Spleen (tissue), 11 donors: ENCODE data around the gene GNAI2. TPM values are rescaled to one million over a fixed set of nuclear protein-coding genes. Genes with fewer than 3 reads are reported as not detected.

Experiments
- DNase-seq: peaks from one replicate; pipeline ENCODE4 v3.0.0-alpha.2; 2020
- H3K27ac ChIP-seq, 8 donors: fragments of 200-600 bp; sonication (generic) in 7 of 8; 1 replicate in 4 of 8; 2 replicates in 4 of 8; pipeline versions ENCODE4 v1.5.0 to v1.8.0; 2016 to 2021; ENCODE audit warnings: inconsistent platforms in 4 of 8, mild to moderate bottlenecking in 4 of 8, moderate library complexity in 1 of 8
- H3K27me3 ChIP-seq, 7 donors: fragments of 200-600 bp; sonication (generic) in 6 of 7; replicated peaks in 1 of 7; 1 replicate in 4 of 7; 2 replicates in 3 of 7; pipeline versions ENCODE4 v1.5.0 to v1.8.0; 2016 to 2021; ENCODE audit warnings: inconsistent platforms in 3 of 7, mild to moderate bottlenecking in 1 of 7
- H3K36me3 ChIP-seq, 6 donors: fragments of 200-600 bp; sonication (generic) in 5 of 6; 1 replicate in 4 of 6; 2 replicates in 2 of 6; pipeline versions ENCODE4 v1.5.0 to v1.8.0; 2016 to 2021; ENCODE audit warnings: inconsistent platforms in 2 of 6
- H3K4me1 ChIP-seq, 6 donors: fragments of 200-600 bp; sonication (generic) in 5 of 6; 1 replicate in 3 of 6; 2 replicates in 3 of 6; pipeline versions ENCODE4 v1.5.0 to v1.8.0; 2016 to 2021; ENCODE audit warnings: inconsistent platforms in 3 of 6
- H3K4me3 ChIP-seq, 8 donors: fragments of 200-600 bp; sonication (generic) in 7 of 8; 1 replicate in 4 of 8; 2 replicates in 4 of 8; pipeline versions ENCODE4 v1.5.0 to v1.8.0; 2016 to 2021; ENCODE audit warnings: inconsistent platforms in 4 of 8, mild to moderate bottlenecking in 4 of 8, moderate library complexity in 2 of 8
- H3K9me3 ChIP-seq, 8 donors: fragments of 200-600 bp; sonication (generic) in 7 of 8; 1 replicate in 4 of 8; 2 replicates in 4 of 8; pipeline versions ENCODE4 v1.5.0 to v1.8.0; 2016 to 2021; ENCODE audit warnings: inconsistent platforms in 4 of 8
- POLR2A ChIP-seq, 3 donors: fragments of 450-650 bp; IDR thresholded peaks; one replicate each; pipeline ENCODE4 v1.5.1; 2017; ENCODE audit warnings: antibody characterized with exemption in 3 of 3, mild to moderate bottlenecking in 1 of 3
- POLR2AphosphoS5 ChIP-seq, 3 donors: sonication (generic); formaldehyde crosslinking; IDR thresholded peaks; one replicate each; pipeline ENCODE4 v1.5.1; 2017; ENCODE audit warnings: antibody characterized with exemption in 3 of 3
- WGBS, 5 donors: extraction: QIAGEN DNeasy Blood & Tissue Kit in 3 of 5; methylation state at CpG; one replicate each; pipeline versions ENCODE4 v1.1.5 to v1.1.7; 2013 to 2018; 5-methylcytosine and 5-hydroxymethylcytosine counted together
- intact Hi-C: fragments of 100-400 bp; cut with DNase I; formaldehyde crosslinking; loops from one replicate; pipeline ENCODE4 v1.15.0; 2023; ENCODE audit warnings: low total_unique reads
- polyA plus RNA-seq, 3 donors: library from polyadenylated mRNA; stranded (reverse); fragments of 200-250 nt; gene quantifications; one replicate each; pipeline ENCODE4 v1.2.1, GENCODE V29; 2013
- total RNA-seq, 7 donors: library from RNA; depleted of rRNA in 3 of 7; stranded (reverse); fragments of >200 nt in 3 of 7; fragmentation: NEBNext Ultra II Directional in 4 of 7; extraction: Animal tissue kit (Norgen Biotek cat#: 25700) in 4 of 7; gene quantifications; one replicate each; pipeline versions ENCODE4 v1.1.0 to v1.2.1, GENCODE V29; 2016 to 2021
- TF ChIP-seq, protein P1 (sequence below), 11 experiments: fragments of 200-600 bp in 7 of 11; fragments of 450-650 bp in 4 of 11; sonication (generic) in 4 of 11; IDR thresholded peaks in 8 of 11; conservative IDR thresholded peaks in 3 of 11; 1 replicate in 7 of 11; 2 replicates in 4 of 11; pipeline versions ENCODE4 v1.4.0 to v1.8.0; 2016 to 2021; ENCODE audit warnings: antibody characterized with exemption in 11 of 11, inconsistent platforms in 4 of 11, mild to moderate bottlenecking in 1 of 11
- donor health status: healthy with polysubstance abuse.
- donor health status: DM: no; HTN: no; CAD: no; lungs with moderate emphysema.
- donor health status: DM: no; HTN: no; CAD: no.
- donor health status: Bipolar disorder and iron deficiency.
- donor health status: healthy.
- donor health status: DM: no; HTN: no; CAD: no.
- donor health status: DM: yes; HTN: yes; CAD: no.

Gene GNAI2
- total and polyA plus RNA-seq, 10 donors, result 147 to 466 (median 360) TPM

DNA sequence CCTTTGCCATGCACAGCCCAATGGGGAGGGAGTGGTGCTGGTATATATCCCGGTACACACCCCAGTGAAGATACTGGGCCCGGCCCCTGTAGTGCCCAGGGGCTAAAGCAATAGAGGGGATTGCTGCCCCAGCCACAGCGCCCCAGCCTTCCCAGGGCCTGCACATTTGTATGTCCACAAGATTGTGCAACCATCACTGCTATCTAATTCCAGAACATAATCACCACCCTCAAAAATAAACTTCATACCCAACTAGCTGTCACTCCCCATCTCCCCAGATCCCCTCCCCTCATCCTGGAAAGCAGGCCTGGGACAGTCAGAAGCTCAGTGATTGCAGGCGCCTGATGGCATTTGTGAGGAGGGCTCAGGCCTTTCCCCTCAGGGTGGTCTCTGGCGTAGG lies 13.5 kb downstream of the GNAI2 start:
- no peaks in the 10 kb centered on the region for H3K9me3 ChIP-seq
- peaks cover 0 to 91% (median 45%) of the 10 kb centered on the region in 6 donors for H3K36me3 ChIP-seq
- no peaks in the 10 kb centered on the region for H3K27me3 ChIP-seq
- intact Hi-C loops, result no loop called here
- DNase-seq, result no peak
- peaks cover 84 to 100% (median 100%) of the 10 kb centered on the region in 6 donors for H3K4me1 ChIP-seq
- no peak for TF ChIP-seq POLR2AphosphoS5 (IDR thresholded peaks at IDR 0.05)
- TF ChIP-seq, protein P1, sequence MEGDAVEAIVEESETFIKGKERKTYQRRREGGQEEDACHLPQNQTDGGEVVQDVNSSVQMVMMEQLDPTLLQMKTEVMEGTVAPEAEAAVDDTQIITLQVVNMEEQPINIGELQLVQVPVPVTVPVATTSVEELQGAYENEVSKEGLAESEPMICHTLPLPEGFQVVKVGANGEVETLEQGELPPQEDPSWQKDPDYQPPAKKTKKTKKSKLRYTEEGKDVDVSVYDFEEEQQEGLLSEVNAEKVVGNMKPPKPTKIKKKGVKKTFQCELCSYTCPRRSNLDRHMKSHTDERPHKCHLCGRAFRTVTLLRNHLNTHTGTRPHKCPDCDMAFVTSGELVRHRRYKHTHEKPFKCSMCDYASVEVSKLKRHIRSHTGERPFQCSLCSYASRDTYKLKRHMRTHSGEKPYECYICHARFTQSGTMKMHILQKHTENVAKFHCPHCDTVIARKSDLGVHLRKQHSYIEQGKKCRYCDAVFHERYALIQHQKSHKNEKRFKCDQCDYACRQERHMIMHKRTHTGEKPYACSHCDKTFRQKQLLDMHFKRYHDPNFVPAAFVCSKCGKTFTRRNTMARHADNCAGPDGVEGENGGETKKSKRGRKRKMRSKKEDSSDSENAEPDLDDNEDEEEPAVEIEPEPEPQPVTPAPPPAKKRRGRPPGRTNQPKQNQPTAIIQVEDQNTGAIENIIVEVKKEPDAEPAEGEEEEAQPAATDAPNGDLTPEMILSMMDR (IDR thresholded peaks at IDR 0.05 in 8 of 11, conservative IDR thresholded peaks at IDR 0.05 in 3 of 11), result no peak
- TF ChIP-seq POLR2A (IDR thresholded peaks at IDR 0.05), result no peak
- WGBS, 5 donors, result 79 to 97% (median 86%) methylated on average over 4 to 5 of the region's 5 CpGs
- H3K4me3 ChIP-seq, result peak overlapping the region in 1 of 8 donors; percentile 21
- H3K27ac ChIP-seq, result peak overlapping the region; percentile 70 to 99 (median 96)

DNA sequence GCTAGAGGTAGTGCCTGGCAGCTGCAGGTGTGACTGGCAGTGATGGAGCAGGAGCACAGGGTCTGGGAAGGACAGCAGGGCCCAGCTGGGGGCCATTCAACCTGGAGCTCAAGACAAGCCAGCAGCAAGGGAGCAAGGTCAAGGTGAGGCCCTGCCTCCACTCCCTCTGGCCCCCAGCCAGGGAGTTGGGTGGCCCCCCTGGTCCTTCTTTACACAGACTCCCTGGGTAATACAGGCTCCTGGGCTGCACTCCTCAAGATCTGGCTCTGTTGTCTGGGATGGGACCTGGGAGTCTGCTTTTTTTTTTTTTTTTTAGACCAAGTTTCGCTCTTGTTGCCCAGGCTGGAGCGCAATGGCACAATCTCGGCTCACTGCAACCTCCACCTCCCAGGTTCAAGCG lies 14.5 kb downstream of the GNAI2 start:
- DNase-seq, result no peak
- no peaks in the 10 kb centered on the region for H3K27me3 ChIP-seq
- peaks cover 80 to 100% (median 100%) of the 10 kb centered on the region in 6 donors for H3K4me1 ChIP-seq
- peak overlapping the region in 7 of 8 donors; percentile 0 to 99 (median 94) for H3K27ac ChIP-seq
- H3K9me3 ChIP-seq, result no peaks in the 10 kb centered on the region
- intact Hi-C loops, result no loop called here
- WGBS, 5 donors, result 86 to 91% (median 89%) methylated on average over 4 of the region's 4 CpGs
- H3K4me3 ChIP-seq, result peak overlapping the region in 1 of 8 donors; percentile 5
- H3K36me3 ChIP-seq, result peaks cover 0 to 94% (median 54%) of the 10 kb centered on the region in 6 donors
- TF ChIP-seq POLR2AphosphoS5 (IDR thresholded peaks at IDR 0.05), result peak in 1 of 3 donors; percentile 15
- TF ChIP-seq POLR2A (IDR thresholded peaks at IDR 0.05), result no peak
- TF ChIP-seq, protein P1 (IDR thresholded peaks at IDR 0.05 in 8 of 11, conservative IDR thresholded peaks at IDR 0.05 in 3 of 11), result no peak

DNA sequence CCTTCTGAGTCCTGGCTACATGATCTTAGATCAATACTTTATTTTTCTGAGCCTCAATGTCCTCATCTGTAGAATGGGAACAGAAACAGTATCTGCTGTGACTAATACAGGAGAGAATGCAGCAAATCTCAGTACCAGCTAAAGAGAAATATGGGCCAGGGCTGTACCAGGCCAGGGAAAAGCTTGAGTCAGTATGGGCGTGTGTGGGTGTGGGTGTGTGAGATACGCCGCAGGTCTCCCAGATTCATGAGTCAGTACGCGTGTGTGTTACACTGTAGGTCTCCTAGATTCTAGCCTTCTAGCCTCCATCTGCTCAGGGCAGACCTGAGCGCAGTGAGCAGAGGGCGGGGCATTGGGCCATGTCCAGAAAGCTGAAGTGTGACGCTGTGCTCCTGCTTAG lies 15.2 kb downstream of the GNAI2 start:
- intact Hi-C loops, result no loop called here

DNA sequence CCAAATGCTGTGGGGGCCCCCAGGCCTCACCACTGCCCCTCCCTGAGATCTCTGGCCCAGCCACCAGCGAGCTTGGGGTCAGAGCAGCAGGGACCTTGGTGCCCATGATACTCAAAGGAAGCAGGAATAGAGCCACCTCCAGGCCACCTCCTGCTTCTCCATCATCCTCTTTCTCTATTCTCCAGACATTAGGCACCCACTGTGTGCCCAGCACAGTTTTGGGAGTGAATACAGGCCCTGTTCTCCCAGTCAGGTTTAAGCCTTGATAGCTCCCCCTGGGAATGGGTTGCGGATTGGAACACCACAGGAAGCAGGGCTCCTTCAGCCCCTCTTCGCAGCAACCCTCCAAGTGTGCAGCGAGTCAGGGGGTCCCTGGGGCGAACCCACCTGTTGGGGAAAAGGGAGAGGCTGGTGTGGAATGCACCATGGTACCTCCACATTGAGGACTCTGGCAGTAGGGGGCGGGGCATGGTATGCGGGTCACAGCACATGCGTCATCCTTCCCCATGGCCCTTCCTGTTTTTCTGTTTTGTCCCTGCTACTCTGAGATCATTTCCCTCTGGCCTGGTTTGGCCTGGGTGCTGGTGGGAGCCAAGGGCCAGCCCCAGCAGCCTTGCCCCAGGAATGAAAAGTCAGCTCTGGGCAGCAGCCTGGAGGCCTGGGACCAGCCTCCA lies 18.7 kb downstream of the GNAI2 start:
- no peaks in the 10 kb centered on the region for H3K27me3 ChIP-seq
- peak overlapping the region; percentile 75 to 99 (median 88) for H3K27ac ChIP-seq
- H3K4me3 ChIP-seq, result peak overlapping the region in 1 of 8 donors; percentile 56
- peaks cover 0 to 100% (median 85%) of the 10 kb centered on the region in 6 donors for H3K36me3 ChIP-seq
- 52 to 72% (median 66%) methylated on average over 8 of the region's 8 CpGs for WGBS, 5 donors
- intact Hi-C loops, result no loop called here
- no peak for TF ChIP-seq POLR2A (IDR thresholded peaks at IDR 0.05)
- peak; percentile 81 to 87 (median 83) for TF ChIP-seq POLR2AphosphoS5 (IDR thresholded peaks at IDR 0.05)
- TF ChIP-seq, protein P1 (IDR thresholded peaks at IDR 0.05 in 8 of 11, conservative IDR thresholded peaks at IDR 0.05 in 3 of 11), result peak in 1 of 11 experiments; percentile 19
- peaks cover 45 to 100% (median 82%) of the 10 kb centered on the region in 6 donors for H3K4me1 ChIP-seq
- no peaks in the 10 kb centered on the region for H3K9me3 ChIP-seq
- peak; percentile 93 for DNase-seq

More for the DNA sequence above, 15.2 kb downstream of the GNAI2 start:
- H3K9me3 ChIP-seq, result no peaks in the 10 kb centered on the region
- peaks cover 0 to 97% (median 61%) of the 10 kb centered on the region in 6 donors for H3K36me3 ChIP-seq
- H3K4me3 ChIP-seq, result no peak overlapping the region
- TF ChIP-seq POLR2AphosphoS5 (IDR thresholded peaks at IDR 0.05) (no peak), POLR2A (IDR thresholded peaks at IDR 0.05) (no peak)
- TF ChIP-seq, protein P1 (IDR thresholded peaks at IDR 0.05 in 8 of 11, conservative IDR thresholded peaks at IDR 0.05 in 3 of 11), result no peak
- H3K4me1 ChIP-seq, result peaks cover 73 to 100% (median 96%) of the 10 kb centered on the region in 6 donors
- peak overlapping the region in 6 of 8 donors; percentile 29 to 99 (median 96) for H3K27ac ChIP-seq
- no peak for DNase-seq
- WGBS, 5 donors, result 73 to 89% (median 82%) methylated on average over 8 of the region's 8 CpGs
- H3K27me3 ChIP-seq, result no peaks in the 10 kb centered on the region
